ENCODE measurements around the gene VPS4B.

The VPS4B gene

GRCh38 chr18:63427558-63427957 is 5.3 kb upstream of the VPS4B start:
- no peak for DNase-seq

DNA sequence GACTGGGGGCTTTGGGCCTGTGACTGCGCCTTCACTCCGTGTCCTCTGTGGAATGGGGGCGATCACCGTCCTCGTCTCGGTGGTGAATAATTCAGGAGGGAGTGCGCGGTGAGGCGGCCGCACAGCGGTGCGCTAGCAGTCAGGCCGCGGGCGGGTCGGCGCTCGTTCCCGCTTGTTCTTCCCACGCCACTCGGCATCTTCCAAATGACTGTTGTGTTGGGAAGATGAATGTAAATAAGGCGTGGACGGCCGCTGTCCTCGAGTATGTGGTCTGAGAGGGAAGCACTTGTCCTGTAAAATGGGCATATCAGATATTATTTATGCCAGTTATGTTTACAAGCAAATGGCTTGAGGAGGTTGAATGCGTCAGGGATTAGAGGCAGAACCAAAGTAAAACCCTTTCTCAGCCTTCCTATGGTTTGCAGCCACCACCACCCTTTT is 608 bp upstream of the VPS4B start:
- peak in 1 of 2 donors; percentile 78 for DNase-seq

- DNase-seq = no peak
Measured at GRCh38 chr18:63421514-63421913, 762 bp downstream of the VPS4B start.

DNA sequence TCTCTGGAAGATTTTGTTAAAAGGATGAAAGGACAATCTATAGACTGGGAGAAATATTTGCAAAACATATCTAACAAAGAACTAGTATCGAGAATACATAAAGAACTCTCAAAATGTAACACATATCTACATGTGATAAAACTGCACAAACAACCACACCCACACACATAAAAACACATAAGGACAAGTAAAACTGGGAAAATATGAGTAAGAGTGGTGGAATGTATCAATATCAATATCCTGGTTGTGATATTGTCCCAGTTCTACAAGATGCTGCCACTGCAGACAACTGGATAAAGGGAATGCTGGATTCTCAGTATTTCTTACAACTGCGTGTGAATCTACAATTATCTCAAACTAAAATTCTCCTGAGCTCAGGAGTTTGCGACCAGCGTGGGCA is 9.3 kb downstream of the VPS4B start:
- DNase-seq = no peak

DNA sequence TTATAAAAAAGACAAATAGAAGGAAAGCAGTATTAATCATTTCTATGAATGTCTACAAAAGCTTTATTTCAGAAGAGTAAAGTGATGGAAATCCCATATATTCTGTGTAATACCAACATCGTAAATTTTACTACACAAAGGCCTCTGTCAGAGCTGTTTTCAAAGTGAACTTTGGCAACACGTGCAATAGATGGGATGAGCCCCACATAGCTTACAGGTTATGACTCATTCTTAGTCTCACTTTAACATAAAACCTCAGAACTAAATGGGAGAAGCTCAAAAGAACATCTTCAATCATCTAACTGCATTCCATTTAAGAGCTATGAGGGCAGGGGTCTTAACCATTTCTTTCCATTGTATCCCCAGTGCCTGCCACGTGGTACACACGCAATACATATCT is 11.5 kb downstream of the VPS4B start:
- no peak for DNase-seq

DNA sequence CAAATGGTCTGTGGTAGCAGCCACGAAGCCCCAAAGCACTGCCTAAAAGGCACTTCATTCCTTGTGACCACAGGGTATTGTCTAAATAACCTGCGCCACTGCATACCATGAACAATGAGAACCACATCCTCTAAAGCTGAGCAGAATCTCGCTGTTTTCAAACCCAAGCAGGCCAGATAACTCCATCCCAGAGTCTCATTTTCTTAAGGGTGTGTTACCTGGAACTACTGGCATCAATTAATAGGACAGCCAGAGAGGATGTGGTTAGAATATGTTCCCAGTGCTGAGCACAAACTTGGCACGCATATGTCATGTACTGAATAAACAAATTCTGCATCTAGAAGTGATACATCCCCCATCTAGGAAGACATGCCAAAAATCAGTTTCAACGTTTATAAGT is 13.0 kb downstream of the VPS4B start:
- DNase-seq = no peak

- DNase-seq = no peak
Measured at GRCh38 chr18:63407734-63408133, 14.5 kb downstream of the VPS4B start.

- no peak for DNase-seq
Measured at GRCh38 chr18:63405986-63406385, 16.3 kb downstream of the VPS4B start.

GRCh38 chr18:63402246-63403162 is 19.8 kb downstream of the VPS4B start:
- no peak for DNase-seq

- DNase-seq = no peak
Measured at GRCh38 chr18:63399300-63399699, 23.0 kb downstream of the VPS4B start.

DNA sequence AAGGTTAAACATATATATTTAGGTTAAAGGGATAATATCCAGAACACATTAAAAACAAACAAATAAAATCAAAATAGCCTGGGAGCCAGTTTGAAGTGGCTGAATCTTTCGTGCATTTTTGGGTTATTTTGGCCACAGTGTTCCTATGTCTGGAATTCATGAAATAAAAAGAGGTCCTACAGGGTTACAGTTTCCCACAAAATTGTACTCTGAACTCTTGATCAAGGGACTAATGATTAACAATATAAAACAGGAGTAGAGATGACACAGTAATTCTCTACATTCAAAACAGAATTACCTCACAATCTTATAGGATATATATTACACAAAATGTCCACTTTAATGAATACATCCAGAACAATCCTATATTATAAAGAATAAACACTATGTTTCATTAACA is 24.9 kb downstream of the VPS4B start:
- DNase-seq = no peak

DNA sequence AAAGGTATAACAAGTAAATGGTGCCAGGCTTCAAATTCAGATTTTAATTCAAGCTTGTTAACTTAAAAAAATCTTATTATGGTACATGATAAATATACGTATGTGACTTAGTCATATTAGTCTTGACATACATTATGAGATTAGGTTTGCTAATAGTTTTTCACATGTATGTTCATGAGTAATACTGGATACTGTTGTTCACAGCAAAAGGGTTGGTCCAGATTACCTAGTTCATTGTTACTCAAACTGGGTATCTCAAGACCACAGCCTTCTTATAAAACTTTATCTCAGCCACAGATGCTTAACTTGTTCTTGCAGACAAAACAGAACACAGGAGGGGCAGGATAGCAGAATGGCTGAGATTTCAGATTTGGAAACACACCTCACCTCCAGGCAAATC is 26.8 kb downstream of the VPS4B start:
- no peak for DNase-seq

- no peak for DNase-seq
Measured at GRCh38 chr18:63394954-63395353, 27.3 kb downstream of the VPS4B start.

DNA sequence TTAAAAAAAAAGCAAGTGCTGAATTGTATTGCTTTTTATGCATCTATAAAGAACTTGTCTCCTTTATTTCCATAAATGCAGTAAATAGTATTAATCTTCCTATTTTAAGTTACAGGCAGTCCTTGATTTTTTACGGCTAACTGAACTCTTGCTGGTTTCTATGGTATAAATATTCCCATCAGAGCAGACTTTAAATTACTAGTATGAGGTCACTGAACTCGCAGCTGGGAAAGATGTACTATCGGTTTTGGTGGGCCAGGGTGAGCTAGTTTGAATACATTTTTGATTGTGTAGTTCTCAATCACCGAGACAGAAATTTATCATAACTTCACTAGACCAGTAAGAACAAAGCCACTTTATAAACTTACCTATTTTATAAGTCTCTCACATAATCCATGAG is 34.4 kb downstream of the VPS4B start:
- no peak for DNase-seq

GRCh38 chr18:63382843-63383242 is 39.4 kb downstream of the VPS4B start:
- DNase-seq = no peak

DNA sequence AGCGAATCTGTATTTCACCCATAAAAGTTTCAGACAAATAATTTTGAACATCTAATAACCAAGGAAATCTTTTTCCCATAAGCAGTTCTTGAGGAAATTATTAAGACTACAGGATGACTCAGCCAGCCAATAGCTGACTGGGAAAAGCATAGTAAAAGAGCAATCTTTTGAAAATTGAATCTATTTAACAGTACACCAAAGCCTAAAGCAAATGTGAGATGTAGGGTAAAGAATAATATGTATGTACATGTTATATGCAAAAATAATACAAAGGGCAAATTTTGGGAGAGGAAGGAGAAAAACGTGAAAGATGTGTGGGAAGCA is 42.7 kb downstream of the VPS4B start:
- DNase-seq = no peak

DNA sequence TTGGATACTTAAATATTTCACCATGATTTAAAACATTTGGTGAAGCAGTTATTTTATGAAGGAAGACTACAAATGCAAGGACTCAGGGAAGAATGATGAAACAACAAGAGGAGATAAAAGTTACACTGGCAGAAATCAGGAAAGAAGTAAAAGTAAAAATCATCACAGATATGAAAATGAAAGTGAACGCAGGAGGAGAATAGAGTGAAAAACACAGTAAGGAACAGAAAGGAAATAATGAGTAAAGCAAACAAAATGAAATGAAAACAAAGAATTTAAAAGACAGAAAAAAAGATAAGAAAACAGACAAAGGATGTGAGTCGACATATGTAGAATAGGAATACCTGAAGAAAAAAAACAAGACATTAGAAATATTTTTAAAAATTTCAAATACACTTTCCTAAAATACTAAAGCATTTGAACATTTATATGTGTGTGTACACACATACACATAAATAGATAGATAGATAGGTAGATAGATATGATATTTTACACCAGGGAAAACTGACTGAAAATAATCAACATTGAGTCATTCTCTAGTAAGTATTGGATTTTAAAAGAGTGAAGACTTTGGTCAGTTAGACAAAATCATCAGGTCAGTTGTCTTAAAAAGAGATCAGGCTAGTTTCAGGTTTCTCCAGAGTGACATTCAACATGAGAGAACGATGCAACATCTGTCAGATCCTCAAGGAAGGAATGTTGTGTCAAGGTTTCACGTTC is 43.2 kb downstream of the VPS4B start:
- DNase-seq = no peak

DNA sequence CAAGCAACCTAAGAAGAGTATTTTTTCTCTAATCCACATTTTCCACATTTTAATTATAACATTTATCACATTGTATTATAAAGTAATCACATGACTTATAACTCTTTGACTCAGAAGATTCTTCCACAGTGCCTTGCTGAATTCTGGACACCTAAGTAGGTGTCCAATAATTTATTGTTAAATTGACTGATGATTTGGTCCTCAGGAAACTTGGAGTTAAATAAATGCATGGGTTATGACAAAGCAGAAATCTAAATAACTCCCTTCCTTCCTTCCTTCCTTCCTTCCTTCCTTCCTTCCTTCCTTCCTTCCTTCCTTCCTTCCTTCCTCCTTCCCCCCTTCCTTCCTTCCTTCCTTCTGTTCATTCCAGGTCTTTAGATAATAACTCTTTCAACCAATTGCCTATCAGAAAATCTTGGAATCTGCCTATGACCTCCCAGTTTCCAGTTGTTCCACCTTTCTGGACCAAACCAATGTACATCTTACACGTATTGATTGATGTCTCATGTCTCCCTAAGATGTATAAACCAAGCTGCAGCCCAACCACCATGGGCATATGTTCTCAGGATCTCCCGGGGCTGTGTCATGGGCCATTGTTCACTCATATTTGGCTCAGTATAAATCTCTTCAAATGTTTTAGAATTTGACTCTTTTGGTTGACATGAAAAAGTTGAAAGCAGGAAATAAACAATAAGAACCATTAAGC is 44.8 kb downstream of the VPS4B start:
- DNase-seq = no peak

- no peak for DNase-seq
Measured at GRCh38 chr18:63376538-63376937, 45.7 kb downstream of the VPS4B start.

GRCh38 chr18:63374540-63374939 is 47.7 kb downstream of the VPS4B start:
- DNase-seq = no peak

- DNase-seq = no peak
Measured at GRCh38 chr18:63373161-63373560, 49.1 kb downstream of the VPS4B start.

- DNase-seq = no peak
Measured at GRCh38 chr18:63368611-63369010, 53.7 kb downstream of the VPS4B start.

- DNase-seq = peak; percentile 90 to 92
Measured at GRCh38 chr18:63367053-63367953, 55.0 kb downstream of the VPS4B start, which contains the start of gene KDSR. KDSR (minus strand) TSS chr18:63367206; CDS start chr18:63367118, 88 bp downstream.
